HG02973 (cell line): Measurements from ENCODE around the gene RAB1A.

Experiments used
- ATAC-seq: cut with Tn5 transposase; IDR thresholded peaks from one replicate; pipeline ENCODE4 v1.9.1; 2021; ENCODE audit warnings: moderate library complexity; ENCODE audit not compliant: unreplicated experiment

RAB1A gene

GRCh38 chr2:65062843-65063825 lies 66.8 kb downstream of the RAB1A start:
- no peak for ATAC-seq

- ATAC-seq: no peak
Observed at GRCh38 chr2:65061910-65062339, 68.0 kb downstream of the RAB1A start.

GRCh38 chr2:65061146-65061909 lies 68.6 kb downstream of the RAB1A start:
- no peak for ATAC-seq

GRCh38 chr2:65059071-65059470 lies 70.8 kb downstream of the RAB1A start:
- no peak for ATAC-seq

- no peak for ATAC-seq
Observed at GRCh38 chr2:65057391-65058052, 72.4 kb downstream of the RAB1A start.

- ATAC-seq: no peak
Observed at GRCh38 chr2:65057054-65057375, 72.9 kb downstream of the RAB1A start.

GRCh38 chr2:65056215-65057053 lies 73.5 kb downstream of the RAB1A start, which contains the start of gene CEP68:
Gene CEP68, plus strand, starts transcription at chr2:65056416. Its CDS starts 13,029 bp downstream, at chr2:65069445.
- ATAC-seq: peak; percentile 82

GRCh38 chr2:65055422-65056214 lies 74.3 kb downstream of the RAB1A start:
- peak; percentile 28 for ATAC-seq

- no peak for ATAC-seq
Observed at GRCh38 chr2:65054749-65055421, 75.0 kb downstream of the RAB1A start.

GRCh38 chr2:65053199-65053598 lies 76.7 kb downstream of the RAB1A start:
- peak; percentile 49 for ATAC-seq

- ATAC-seq: no peak
Observed at GRCh38 chr2:65050931-65051330, 79.0 kb downstream of the RAB1A start.

GRCh38 chr2:65049010-65049639 lies 80.8 kb downstream of the RAB1A start:
- ATAC-seq: no peak

GRCh38 chr2:65046633-65047407 lies 83.1 kb downstream of the RAB1A start:
- no peak for ATAC-seq

- no peak for ATAC-seq
Observed at GRCh38 chr2:65045651-65046050, 84.3 kb downstream of the RAB1A start.

- no peak for ATAC-seq
Observed at GRCh38 chr2:65044097-65044735, 85.7 kb downstream of the RAB1A start.

GRCh38 chr2:65043001-65043400 lies 86.9 kb downstream of the RAB1A start:
- ATAC-seq: no peak
